Suprapubic skin (tissue), 4 donors: ENCODE data around the gene IFT80.

Experiments used
- CTCF ChIP-seq, 2 donors: fragments of 200-600 bp in 1 of 2; fragments of 450-650 bp in 1 of 2; sonication (generic) in 1 of 2; IDR thresholded peaks; one replicate each; pipeline ENCODE4 v1.5.1; 2016 to 2019; ENCODE audit warnings: antibody characterized with exemption in 2 of 2, mild to moderate bottlenecking in 1 of 2, moderate library complexity in 1 of 2
- EP300 ChIP-seq: sonication (generic); formaldehyde crosslinking; IDR thresholded peaks from one replicate; pipeline ENCODE4 v1.6.1; 2017; ENCODE audit warnings: antibody characterized with exemption
- POLR2AphosphoS5 ChIP-seq, 3 donors: sonication (generic); formaldehyde crosslinking; IDR thresholded peaks; one replicate each; pipeline ENCODE4 v1.6.1; 2017; ENCODE audit warnings: antibody characterized with exemption in 3 of 3

- TF ChIP-seq CTCF (IDR thresholded peaks at IDR 0.05) (no peak), EP300 (no peak), POLR2AphosphoS5 (IDR thresholded peaks at IDR 0.05) (no peak)
These were observed 3.4 kb upstream of the IFT80 start for GRCh38 chr3:160402221-160403027.
